HG03457 (cell line): ENCODE results near the gene BICD2.
A peak's percentile ranks its signal among the peaks of the same experiment; 100 is the strongest.
"Not testable (repeated sequence)": the region's sequence is repeated elsewhere in the genome, so short reads cannot be mapped to it uniquely, and the experiment has no call there.

ENCODE experiments used
- ATAC-seq: cut with Tn5 transposase; IDR thresholded peaks from one replicate; pipeline ENCODE4 v1.9.1; 2021; ENCODE audit warnings: moderate number of reproducible peaks; ENCODE audit not compliant: unreplicated experiment

Gene BICD2

GRCh38 chr9:92771309-92771708 is 6.7 kb upstream of the BICD2 start:
- no peak for ATAC-seq

GRCh38 chr9:92770360-92770995 is 5.8 kb upstream of the BICD2 start:
- no peak for ATAC-seq

GRCh38 chr9:92769990-92770359 is 5.3 kb upstream of the BICD2 start:
- no peak for ATAC-seq

GRCh38 chr9:92769286-92769685 is 4.7 kb upstream of the BICD2 start:
- ATAC-seq, result no peak

- not testable (repeated sequence) for ATAC-seq
Measured at GRCh38 chr9:92768816-92769215, 4.2 kb upstream of the BICD2 start.

GRCh38 chr9:92767066-92768054 is 2.7 kb upstream of the BICD2 start:
- no peak for ATAC-seq

- peak; percentile 88 for ATAC-seq
Measured at GRCh38 chr9:92764988-92765936, 629 bp upstream of the BICD2 start.

- ATAC-seq, result no peak
Measured at GRCh38 chr9:92763721-92764380, 782 bp downstream of the BICD2 start.

GRCh38 chr9:92762781-92763708 is 1.6 kb downstream of the BICD2 start:
- no peak for ATAC-seq

- ATAC-seq, result no peak
Measured at GRCh38 chr9:92762196-92762595, 2.4 kb downstream of the BICD2 start.

- no peak for ATAC-seq
Measured at GRCh38 chr9:92761686-92762085, 2.9 kb downstream of the BICD2 start.

GRCh38 chr9:92760494-92760893 is 4.1 kb downstream of the BICD2 start:
- ATAC-seq, result no peak

GRCh38 chr9:92760070-92760469 is 4.6 kb downstream of the BICD2 start:
- ATAC-seq, result no peak

GRCh38 chr9:92759446-92759845 is 5.2 kb downstream of the BICD2 start:
- no peak for ATAC-seq

- ATAC-seq, result no peak
Measured at GRCh38 chr9:92756792-92757191, 7.8 kb downstream of the BICD2 start.

GRCh38 chr9:92754091-92754745 is 10.4 kb downstream of the BICD2 start:
- no peak for ATAC-seq

- ATAC-seq, result no peak
Measured at GRCh38 chr9:92752812-92753404, 11.7 kb downstream of the BICD2 start.

- ATAC-seq, result no peak
Measured at GRCh38 chr9:92749934-92750315, 14.7 kb downstream of the BICD2 start.
